Raji (cell line): ENCODE results near the gene TECPR2.

Experiments
- POLR2A ChIP-seq: IDR thresholded peaks from 2 replicates; pipeline ENCODE4 v1.6.1; 2011; ENCODE audit warnings: low read depth, low read length, control low read depth; ENCODE audit not compliant: insufficient read depth

The TECPR2 gene

GRCh38 chr14:102353126-102353619, 9.6 kb upstream of the TECPR2 start:
- TF ChIP-seq POLR2A, result no peak

- no peak for TF ChIP-seq POLR2A
Measured at GRCh38 chr14:102356280-102356679, 6.5 kb upstream of the TECPR2 start.

DNA sequence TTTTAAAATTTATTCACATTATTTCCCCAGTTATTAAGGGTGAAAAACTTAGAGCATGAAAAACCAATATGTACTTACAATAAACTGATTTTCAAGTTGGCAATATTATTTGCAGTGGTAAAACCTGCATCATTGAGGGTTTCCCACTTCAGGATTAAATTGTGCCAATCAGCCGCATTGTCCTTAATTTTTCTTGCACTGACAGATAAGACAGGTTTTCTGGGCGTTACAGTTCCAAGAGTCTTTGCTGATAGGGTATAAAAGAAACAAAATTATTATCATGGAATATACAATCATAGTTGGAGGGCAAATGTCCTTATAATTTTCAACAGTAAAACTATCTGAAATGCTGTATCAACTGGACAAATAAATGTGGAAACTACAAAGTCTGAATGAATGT, 3.4 kb upstream of the TECPR2 start:
- no peak for TF ChIP-seq POLR2A

DNA sequence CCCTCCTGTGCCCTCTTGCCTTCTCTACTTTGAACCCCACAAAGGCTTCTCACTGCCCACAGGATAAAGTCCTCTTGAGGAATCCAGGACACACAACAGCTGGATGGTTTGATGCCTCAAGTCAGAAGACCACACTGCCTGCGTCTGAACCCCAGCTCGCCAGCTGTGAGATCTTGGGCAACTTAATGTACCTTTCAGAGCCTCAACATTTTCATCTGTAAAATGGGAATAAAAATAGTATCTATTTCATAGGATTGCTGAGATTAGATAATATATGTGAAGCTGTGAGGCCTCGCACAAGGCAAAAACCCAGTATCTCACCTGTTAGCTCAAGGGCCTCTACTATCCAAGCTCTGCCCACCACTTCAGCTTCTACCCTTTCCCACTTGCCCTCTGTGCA, 2.4 kb upstream of the TECPR2 start:
- no peak for TF ChIP-seq POLR2A

DNA sequence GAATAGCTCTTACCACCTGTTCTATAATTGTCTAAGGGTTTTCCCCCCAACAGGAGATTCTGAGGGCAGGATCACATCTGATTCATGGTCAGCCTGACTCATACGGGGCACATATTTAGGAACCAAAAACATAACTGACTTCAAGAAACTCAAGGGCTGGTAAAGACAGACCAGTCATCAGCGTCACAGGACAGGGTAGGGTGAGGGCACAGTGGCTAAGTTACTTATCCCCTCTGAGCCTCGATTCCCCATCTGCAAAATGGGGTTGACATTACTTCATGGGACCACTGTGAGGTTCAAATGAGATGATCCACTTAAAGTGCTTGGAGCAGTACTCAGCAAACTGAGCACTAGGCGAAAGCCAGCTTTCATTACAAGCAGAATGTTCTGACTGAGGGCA, 657 bp upstream of the TECPR2 start:
- TF ChIP-seq POLR2A, result no peak

DNA sequence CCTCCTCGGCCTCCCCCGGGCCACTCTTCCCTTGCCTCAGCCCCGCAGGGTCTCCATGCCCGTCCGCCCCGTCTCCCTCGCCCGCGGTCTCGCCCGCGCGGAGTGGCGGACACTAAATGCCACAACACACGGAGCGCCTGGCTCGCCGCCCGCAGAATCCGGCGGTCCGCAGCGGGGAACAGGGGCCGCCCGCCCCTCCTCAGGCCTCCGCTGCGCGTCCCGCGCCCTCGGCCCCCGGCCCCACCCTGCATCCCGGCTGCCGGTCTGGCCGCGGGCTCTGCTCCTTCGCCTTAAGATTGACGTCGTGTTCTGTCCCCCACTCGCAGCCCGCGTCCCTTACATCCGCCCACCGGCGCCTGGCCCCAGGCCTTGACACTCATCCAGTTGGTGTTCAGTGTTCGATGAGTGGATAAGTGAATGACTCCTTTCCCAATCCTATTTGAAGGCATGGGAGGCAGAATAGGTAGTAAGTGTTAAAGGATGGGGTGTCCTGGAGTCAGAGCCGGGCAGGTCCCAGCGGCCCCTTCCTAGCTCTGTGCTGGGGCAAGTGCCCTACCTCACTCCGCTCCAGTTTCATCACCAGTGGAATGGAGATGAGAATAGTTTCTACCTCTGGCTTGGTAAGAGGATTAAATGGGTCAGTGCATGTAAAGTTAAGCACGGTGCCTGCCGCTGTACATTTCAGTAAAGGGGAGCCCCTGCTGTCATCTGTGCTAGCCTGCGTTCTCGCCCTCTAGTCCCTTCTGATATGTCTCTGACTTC, 622 bp downstream of the TECPR2 start:
- TF ChIP-seq POLR2A, result no peak

- TF ChIP-seq POLR2A, result no peak
Measured at GRCh38 chr14:102370305-102370809, 7.6 kb downstream of the TECPR2 start.

GRCh38 chr14:102371361-102371760, 8.6 kb downstream of the TECPR2 start:
- no peak for TF ChIP-seq POLR2A

DNA sequence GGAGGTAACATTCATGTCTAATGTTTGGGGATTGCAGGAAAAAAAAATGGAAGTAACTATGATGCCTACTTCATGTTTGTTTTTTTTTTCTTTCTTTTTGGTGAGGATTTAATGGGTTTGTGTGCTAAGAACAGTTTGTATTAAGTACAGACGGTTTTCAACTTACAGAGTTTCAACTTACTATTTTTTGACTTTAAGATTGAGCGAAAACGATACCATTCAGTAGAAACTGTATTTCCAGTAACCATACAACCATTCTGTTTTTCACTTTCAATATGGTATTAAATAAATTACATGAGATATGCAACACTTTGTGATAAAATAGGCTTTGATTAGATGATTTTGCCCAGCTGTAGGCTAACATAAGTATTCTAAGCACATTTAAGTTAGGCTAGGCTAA, 10.4 kb downstream of the TECPR2 start:
- TF ChIP-seq POLR2A, result no peak

- TF ChIP-seq POLR2A, result no peak
Measured at GRCh38 chr14:102374264-102374663, 11.5 kb downstream of the TECPR2 start.

DNA sequence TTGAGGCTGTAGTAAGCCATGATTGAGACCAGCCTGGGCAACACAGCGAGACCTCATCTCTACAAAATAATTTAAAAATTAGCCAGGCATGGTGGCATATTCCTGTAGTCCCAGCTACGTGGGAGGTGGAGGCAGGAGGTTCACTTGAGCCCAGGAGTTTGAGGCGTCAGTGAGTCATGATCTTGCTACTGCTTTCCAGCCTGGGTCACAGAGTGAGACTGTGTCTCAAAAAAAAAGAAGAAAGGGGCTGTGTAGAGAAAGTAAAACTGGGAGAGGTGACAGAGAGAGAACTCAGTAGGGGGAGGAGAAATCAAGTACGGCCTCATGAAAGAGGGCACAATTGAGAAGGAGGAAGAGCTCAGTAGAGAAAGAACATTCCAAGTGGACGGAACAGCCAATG, 12.4 kb downstream of the TECPR2 start:
- no peak for TF ChIP-seq POLR2A

DNA sequence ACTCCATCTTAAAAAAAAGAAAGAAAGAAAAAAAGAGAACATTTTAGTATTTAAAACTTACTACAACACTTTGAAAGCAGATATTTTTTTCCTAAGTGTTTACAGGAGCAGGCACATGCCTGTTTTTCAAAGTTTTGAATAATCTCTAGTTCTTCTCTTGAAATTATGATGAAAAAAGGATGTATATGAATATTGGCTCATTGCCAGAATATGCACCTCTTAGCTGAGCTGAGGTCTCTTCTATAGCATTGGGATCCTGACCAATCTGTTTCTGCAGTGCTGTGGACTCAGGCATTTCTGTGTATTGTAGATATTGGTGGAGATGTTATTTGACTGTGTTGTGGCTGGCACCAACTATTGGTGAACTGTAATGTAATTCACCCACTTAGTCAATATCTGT, 15.0 kb downstream of the TECPR2 start:
- TF ChIP-seq POLR2A, result no peak

DNA sequence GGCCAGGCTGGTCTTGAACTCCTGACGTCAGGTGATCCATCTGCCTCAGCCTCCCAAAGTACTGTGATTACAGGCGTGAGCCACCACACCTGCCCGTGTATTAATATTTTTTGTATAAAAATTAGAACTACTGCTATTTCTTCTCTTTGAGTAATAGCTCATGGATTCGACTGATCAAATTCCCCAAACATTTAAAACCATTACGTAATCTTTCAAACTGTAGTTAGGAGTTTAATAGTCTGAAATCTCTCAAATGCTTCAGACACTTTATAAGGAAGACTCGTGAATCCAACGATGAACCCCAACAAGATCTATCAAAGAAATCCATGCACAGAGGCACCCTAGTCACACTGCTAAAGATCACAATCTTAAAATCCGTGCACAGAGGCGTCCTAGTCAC, 16.1 kb downstream of the TECPR2 start:
- no peak for TF ChIP-seq POLR2A

DNA sequence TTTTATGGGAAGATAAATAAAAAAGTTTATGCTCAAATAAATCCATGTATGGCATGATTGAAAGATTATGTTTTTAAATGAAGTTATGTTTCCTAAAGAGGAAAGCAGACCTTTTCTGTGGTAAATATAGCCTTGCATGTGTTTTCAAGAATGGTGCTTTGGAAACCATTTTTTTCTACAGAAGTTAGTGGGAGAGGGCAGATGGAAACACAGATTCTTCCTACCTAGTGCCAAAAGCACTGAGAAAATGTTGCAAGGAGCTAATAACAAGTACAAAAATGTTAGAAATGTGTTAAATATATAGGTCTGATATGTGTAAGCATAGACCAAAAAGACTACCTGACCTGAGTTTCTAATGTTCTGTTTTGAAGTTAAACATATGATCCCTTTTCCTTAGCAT, 24.3 kb downstream of the TECPR2 start:
- TF ChIP-seq POLR2A, result no peak

- TF ChIP-seq POLR2A, result no peak
Measured at GRCh38 chr14:102389246-102389645, 26.5 kb downstream of the TECPR2 start.

DNA sequence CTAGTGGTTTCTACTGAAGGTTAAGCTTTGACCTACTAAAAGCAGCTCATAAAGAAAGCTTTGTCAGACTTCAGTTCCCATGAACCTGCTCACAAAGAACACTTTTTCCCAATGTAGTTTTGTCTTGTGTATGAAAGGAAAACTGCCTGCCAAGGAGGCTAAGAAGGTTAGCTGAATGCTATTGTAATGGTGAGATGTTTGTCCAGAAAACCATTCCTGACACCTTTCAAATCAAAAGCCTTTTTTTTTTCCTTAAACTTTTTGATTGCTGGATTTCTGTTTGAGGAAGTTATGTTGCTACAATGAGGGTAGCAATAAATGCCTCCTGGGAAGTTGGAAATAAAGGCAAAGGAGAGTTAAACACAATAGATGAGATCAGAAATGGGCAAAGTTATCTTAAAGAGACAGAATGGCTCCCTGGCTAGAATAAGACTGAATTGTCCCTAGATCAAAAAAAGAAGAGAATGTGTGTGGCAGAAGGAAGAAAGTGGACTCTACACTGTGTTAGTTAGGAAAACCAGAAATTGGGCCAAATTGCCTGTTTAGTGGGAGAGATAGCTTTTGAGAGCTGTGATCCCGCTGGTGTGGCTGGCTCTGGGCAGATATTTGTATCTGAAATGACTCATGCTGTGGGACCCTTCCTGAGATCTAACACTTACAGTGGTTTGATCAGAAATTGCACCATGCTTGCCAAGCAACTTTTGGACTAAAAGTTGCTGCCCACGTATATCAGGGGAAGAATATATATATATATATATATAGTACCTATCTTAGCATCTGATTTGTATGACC, 27.5 kb downstream of the TECPR2 start:
- TF ChIP-seq POLR2A, result no peak
